Tibial artery (tissue), 4 donors: ENCODE data around the gene GATA1.

ENCODE experiments used
- DNase-seq, 2 donors: peaks; one replicate each; pipeline ENCODE4 v3.0.0-alpha.2; 2019
- H3K27ac ChIP-seq, 2 donors: fragments of 200-600 bp; sonication (generic) in 1 of 2; 1 replicate in 1 of 2; 2 replicates in 1 of 2; pipeline ENCODE4 v1.5.1; 2018 to 2019; ENCODE audit warnings: mild to moderate bottlenecking in 1 of 2
- H3K27me3 ChIP-seq, 2 donors: fragments of 200-600 bp; sonication (generic) in 1 of 2; one replicate each; pipeline versions ENCODE4 v1.5.1 to v1.6.0; 2016 to 2019
- H3K36me3 ChIP-seq, 3 donors: fragments of 200-600 bp; sonication (generic) in 2 of 3; one replicate each; pipeline ENCODE4 v1.5.1; 2016 to 2019; ENCODE audit warnings: mild to moderate bottlenecking in 2 of 3
- H3K4me1 ChIP-seq, 4 donors: fragments of 200-600 bp; sonication (generic) in 2 of 4; 1 replicate in 3 of 4; 2 replicates in 1 of 4; pipeline ENCODE4 v1.5.1; 2016 to 2019
- H3K4me3 ChIP-seq, 2 donors: fragments of 200-600 bp; sonication (generic) in 1 of 2; 1 replicate in 1 of 2; 2 replicates in 1 of 2; pipeline ENCODE4 v1.5.1; 2018 to 2019; ENCODE audit warnings: mild to moderate bottlenecking in 2 of 2
- H3K9me3 ChIP-seq, 3 donors: fragments of 200-600 bp; sonication (generic) in 1 of 3; one replicate each; pipeline ENCODE4 v1.5.1; 2016 to 2019
- CTCF ChIP-seq, 2 experiments: fragments of 200-600 bp in 1 of 2; fragments of 450-650 bp in 1 of 2; IDR thresholded peaks; one replicate each; pipeline ENCODE4 v1.5.1; 2017 to 2019; ENCODE audit warnings: antibody characterized with exemption in 2 of 2, mild to moderate bottlenecking in 1 of 2, moderate library complexity in 1 of 2
- intact Hi-C: fragments of 100-400 bp; cut with DNase I; formaldehyde crosslinking; loops from one replicate; pipeline ENCODE4 v1.15.0; 2023; ENCODE audit warnings: low total_unique reads

Gene GATA1

GRCh38 chrX:48785186-48785539 lies 1.2 kb upstream of the GATA1 start:
- TF ChIP-seq CTCF (IDR thresholded peaks at IDR 0.05): no peak
- no peak overlapping the region for H3K27ac ChIP-seq

DNA sequence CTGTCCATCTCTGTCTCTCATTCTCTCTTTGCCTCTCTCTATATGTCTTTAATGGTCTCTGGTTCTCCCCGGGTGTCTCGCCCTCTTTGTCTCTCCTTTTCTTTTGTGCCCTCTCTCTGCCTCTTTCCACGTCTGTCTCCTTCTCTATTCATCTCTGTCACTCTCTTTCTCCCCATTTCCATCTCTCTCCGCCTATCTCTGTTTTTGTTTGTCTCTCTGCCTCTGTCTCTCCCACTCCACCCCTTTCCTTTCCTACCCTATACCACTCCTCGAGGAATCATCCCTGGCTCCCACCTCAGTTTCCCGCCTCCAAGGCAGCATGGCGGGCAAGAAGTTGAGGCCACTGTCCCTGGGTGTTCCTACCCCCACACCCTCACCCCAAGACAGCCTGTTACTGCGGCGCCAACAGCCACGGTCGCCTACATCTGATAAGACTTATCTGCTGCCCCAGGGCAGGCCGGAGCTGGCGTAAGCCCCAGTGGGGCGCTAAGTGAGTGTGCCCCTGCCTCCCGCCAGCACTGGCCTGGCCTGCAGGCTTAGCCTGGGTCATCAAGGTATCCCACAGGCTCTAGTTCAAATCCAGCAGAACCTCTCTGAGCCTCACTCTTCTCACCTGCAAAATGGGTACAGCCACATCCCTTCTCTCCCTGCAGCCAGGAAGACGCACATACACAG lies 713 bp upstream of the GATA1 start:
- no peak for TF ChIP-seq CTCF (IDR thresholded peaks at IDR 0.05)
- Histone ChIP-seq H3K9me3 (no peaks in the 10 kb centered on the region), H3K27me3 (peaks cover 0 to 2% of the 10 kb centered on the region in 2 donors), H3K27ac (no peak overlapping the region), H3K4me3 (no peak overlapping the region), H3K36me3 (no peaks in the 10 kb centered on the region), H3K4me1 (no peaks in the 10 kb centered on the region)
- DNase-seq: no peak
- intact Hi-C loops: no loop called here

More at GRCh38 chrX:48785186-48785539, 1.2 kb upstream of the GATA1 start:
- H3K9me3 ChIP-seq: no peaks in the 10 kb centered on the region
- no peak for DNase-seq
- intact Hi-C loops: no loop called here
- H3K4me1 ChIP-seq: no peaks in the 10 kb centered on the region
- no peaks in the 10 kb centered on the region for H3K36me3 ChIP-seq
- peaks cover 0 to 2% of the 10 kb centered on the region in 2 donors for H3K27me3 ChIP-seq
- no peak overlapping the region for H3K4me3 ChIP-seq

DNA sequence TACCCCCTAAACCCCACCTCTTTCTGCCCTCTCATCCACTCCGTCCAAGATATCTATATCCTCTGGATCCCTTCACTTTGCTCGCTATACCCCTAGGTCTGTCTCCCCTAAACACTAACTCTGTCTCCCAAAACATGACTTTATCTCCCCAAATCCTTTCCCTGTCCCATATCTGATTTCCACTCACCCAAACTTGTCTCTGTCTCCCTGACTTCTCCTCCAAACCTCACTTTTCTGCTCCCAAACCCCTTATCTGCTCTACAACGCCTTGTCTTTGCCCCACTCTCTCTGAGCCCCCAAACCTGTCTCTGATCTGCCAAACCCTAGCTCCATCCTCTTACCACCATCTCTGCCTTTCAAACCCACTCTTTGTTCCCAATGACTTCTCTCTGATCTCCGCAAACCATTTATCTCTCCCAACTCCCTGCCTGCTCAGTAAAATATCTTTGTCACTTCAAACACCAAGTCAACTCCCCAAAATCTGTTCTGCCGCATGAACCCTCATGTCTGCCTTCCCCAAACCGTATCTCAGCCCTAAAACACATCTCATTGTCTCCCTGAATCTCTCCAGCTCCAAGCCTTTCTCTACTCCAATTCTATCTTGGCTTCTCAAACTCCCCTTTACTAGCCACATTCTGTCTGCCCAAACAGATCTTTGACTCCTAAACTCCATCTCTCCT lies 575 bp downstream of the GATA1 start:
- DNase-seq: no peak
- Histone ChIP-seq H3K36me3 (no peaks in the 10 kb centered on the region), H3K27me3 (peaks cover 0 to 2% of the 10 kb centered on the region in 2 donors), H3K27ac (no peak overlapping the region), H3K4me3 (no peak overlapping the region), H3K9me3 (no peaks in the 10 kb centered on the region), H3K4me1 (no peaks in the 10 kb centered on the region)
- no peak for TF ChIP-seq CTCF (IDR thresholded peaks at IDR 0.05)
- intact Hi-C loops: no loop called here

- no peak for TF ChIP-seq CTCF (IDR thresholded peaks at IDR 0.05)
- no peaks in the 10 kb centered on the region for H3K4me1 ChIP-seq
- H3K27me3 ChIP-seq: peaks cover 0 to 2% of the 10 kb centered on the region in 2 donors
- H3K4me3 ChIP-seq: no peak overlapping the region
- H3K36me3 ChIP-seq: no peaks in the 10 kb centered on the region
- DNase-seq: no peak
- intact Hi-C loops: no loop called here
- H3K27ac ChIP-seq: no peak overlapping the region
- H3K9me3 ChIP-seq: no peaks in the 10 kb centered on the region
These were observed 1.4 kb downstream of the GATA1 start for GRCh38 chrX:48787505-48788443.

DNA sequence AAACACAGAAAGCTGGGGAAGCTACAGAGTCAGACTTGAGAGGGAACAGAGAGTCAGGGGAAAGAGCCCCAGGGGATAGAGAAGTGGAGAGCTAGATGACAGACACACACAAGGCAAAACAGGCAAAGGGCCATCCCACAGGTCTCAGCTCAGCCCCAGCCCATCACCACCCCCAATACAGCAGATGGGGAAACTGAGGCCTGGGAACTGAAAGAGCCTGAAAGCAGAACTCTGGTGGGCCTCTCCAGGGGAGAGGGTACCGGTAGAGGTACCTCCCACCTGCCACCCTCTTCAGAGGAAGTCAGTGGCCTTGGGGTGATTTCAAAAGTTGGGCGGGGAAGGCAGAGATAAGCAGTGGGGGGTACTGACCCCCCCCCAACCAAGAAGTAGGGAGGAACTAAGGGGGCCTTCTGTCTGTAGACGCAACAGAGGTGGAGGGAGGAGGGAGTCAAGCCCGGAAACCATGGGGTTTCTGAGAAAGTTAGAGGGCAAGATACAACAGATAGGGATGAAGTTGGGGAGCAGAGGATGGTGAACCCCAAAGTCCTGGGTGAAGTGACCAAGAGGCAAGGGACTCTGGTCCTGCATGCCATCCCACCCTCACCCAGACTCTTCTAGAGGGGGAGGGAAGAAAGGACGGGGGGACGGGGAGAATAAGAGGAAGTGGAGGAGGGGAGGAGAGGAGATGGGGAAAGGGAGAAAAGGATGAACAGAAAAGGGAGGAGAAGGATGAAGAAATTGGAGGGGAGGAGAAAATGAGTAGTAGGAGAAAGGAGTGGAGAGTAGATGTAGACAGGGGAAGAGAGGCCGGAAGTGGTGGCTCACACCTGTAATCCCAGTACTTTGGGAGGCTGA lies 3.2 kb downstream of the GATA1 start:
- intact Hi-C loops: no loop called here
- Histone ChIP-seq H3K4me3 (no peak overlapping the region), H3K27me3 (peaks cover 0 to 2% of the 10 kb centered on the region in 2 donors), H3K9me3 (no peaks in the 10 kb centered on the region), H3K4me1 (no peaks in the 10 kb centered on the region), H3K27ac (no peak overlapping the region), H3K36me3 (no peaks in the 10 kb centered on the region)
- TF ChIP-seq CTCF (IDR thresholded peaks at IDR 0.05): no peak
- no peak for DNase-seq
